ENCODE measurements around the gene CCDC180. TPM values are rescaled to one million over a fixed set of nuclear protein-coding genes. Genes with fewer than 3 reads are reported as not detected.

The CCDC180 gene
- total and polyA plus RNA-seq, 2 experiments from 2014 or later, result 3.9 to 7.1 TPM

- no peaks in the 10 kb centered on the region for H3K4me1 Mint-ChIP-seq
- no peak overlapping the region for H3K27ac Mint-ChIP-seq
- no peak for TF ChIP-seq ZNF462 (CRISPR knock-in tag; IDR thresholded peaks at IDR 0.05)
- TF ChIP-seq EZH2phosphoT487 (IDR thresholded peaks at IDR 0.05; ENCODE audit: unreplicated experiment), result no peak
- no peak for TF ChIP-seq ETS1 (IDR thresholded peaks at IDR 0.05)
- no peak for TF ChIP-seq STAT1 (IDR thresholded peaks at IDR 0.05; ENCODE audit: unreplicated experiment)
- TF ChIP-seq JUNB (IDR thresholded peaks at IDR 0.05; ENCODE audit: unreplicated experiment), result no peak
- ATAC-seq, result no peak
- no peaks in the 10 kb centered on the region for H3F3A ChIP-seq (replicated peaks; ENCODE audit: low read depth)
- DNase-seq (ENCODE audit: low spot score), result no peak
- no peak overlapping the region for H2AFZ ChIP-seq
- no peaks in the 10 kb centered on the region for H3K27me3 ChIP-seq (ENCODE audit: insufficient read depth)
- peaks cover 13% of the 10 kb centered on the region for H3K36me3 Mint-ChIP-seq (ENCODE audit: low read depth)
- H3K79me2 ChIP-seq (replicated peaks; ENCODE audit: insufficient read depth), result no peaks in the 10 kb centered on the region
- H3K27ac ChIP-seq (ENCODE audit: low read depth), result no peak overlapping the region
- H3K9me2 ChIP-seq (ENCODE audit: insufficient read depth), result no peaks in the 10 kb centered on the region
- H3K4me3 Mint-ChIP-seq, result no peak overlapping the region
- H4K20me1 ChIP-seq (replicated peaks; ENCODE audit: insufficient read depth), result no peaks in the 10 kb centered on the region
- no peaks in the 10 kb centered on the region for H3K9me3 Mint-ChIP-seq
- H3K36me3 ChIP-seq (ENCODE audit: insufficient read depth), result no peaks in the 10 kb centered on the region
- peaks cover 7% of the 10 kb centered on the region for H3K27me3 Mint-ChIP-seq (ENCODE audit: insufficient read depth, low read depth, poor library complexity)
- no peak overlapping the region for H3K4me3 ChIP-seq
- H3K4me1 ChIP-seq (ENCODE audit: insufficient read depth), result no peaks in the 10 kb centered on the region
- no peak overlapping the region for H3K4me2 ChIP-seq
These were observed 6.3 kb downstream of the CCDC180 start for GRCh38 chr9:97313746-97314145.

- no peak for DNase-seq (ENCODE audit: low spot score)
- Histone ChIP-seq H4K20me1 (replicated peaks; ENCODE audit: insufficient read depth) (no peaks in the 10 kb centered on the region), H3K4me1 (ENCODE audit: insufficient read depth) (no peaks in the 10 kb centered on the region), H3K4me2 (no peak overlapping the region), H3K79me2 (replicated peaks; ENCODE audit: insufficient read depth) (no peaks in the 10 kb centered on the region), H2AFZ (no peak overlapping the region), H3K36me3 (ENCODE audit: insufficient read depth) (no peaks in the 10 kb centered on the region), H3F3A (replicated peaks; ENCODE audit: low read depth) (no peaks in the 10 kb centered on the region), H3K27ac (ENCODE audit: low read depth) (no peak overlapping the region), H3K9me2 (ENCODE audit: insufficient read depth) (no peaks in the 10 kb centered on the region), H3K27me3 (ENCODE audit: insufficient read depth) (no peaks in the 10 kb centered on the region), H3K4me3 (no peak overlapping the region)
- Mint-ChIP-seq H3K4me1 (no peaks in the 10 kb centered on the region), H3K9me3 (no peaks in the 10 kb centered on the region), H3K27ac (no peak overlapping the region), H3K27me3 (ENCODE audit: insufficient read depth, low read depth, poor library complexity) (peaks cover 9% of the 10 kb centered on the region), H3K36me3 (ENCODE audit: low read depth) (peaks cover 13% of the 10 kb centered on the region), H3K4me3 (no peak overlapping the region)
- ATAC-seq, result no peak
- TF ChIP-seq ZNF462 (CRISPR knock-in tag; IDR thresholded peaks at IDR 0.05) (no peak), STAT1 (IDR thresholded peaks at IDR 0.05; ENCODE audit: unreplicated experiment) (no peak), CREB1 (CRISPR knock-in tag; IDR thresholded peaks at IDR 0.05; ENCODE audit: low read depth) (no peak)
These were observed 7.0 kb downstream of the CCDC180 start for GRCh38 chr9:97314503-97314902.

All from GM23338 (cell line).